Measurements from ENCODE around the gene NTN1.

GRCh38 chr17:9116861-9117568 lies 95.7 kb downstream of the NTN1 start:
- TF ChIP-seq CTCF (IDR thresholded peaks at IDR 0.05; ENCODE audit: insufficient read depth, low read length, poor library complexity, severe bottlenecking) (no peak), EZH2phosphoT487 (conservative IDR thresholded peaks at IDR 0.05; ENCODE audit: low read length) (no peak)

All from SU-DHL-6 (cell line).